NOMO-1 treated with dmso at 0.1 percent for 144 hours (cell line): ENCODE results near the gene PRELID1.

Experiments
- DNase-seq: peaks from one replicate; lab custom pipeline; 2025; ENCODE audit not compliant: unreplicated experiment; lab: John Stamatoyannopoulos, UW

The PRELID1 gene

DNA sequence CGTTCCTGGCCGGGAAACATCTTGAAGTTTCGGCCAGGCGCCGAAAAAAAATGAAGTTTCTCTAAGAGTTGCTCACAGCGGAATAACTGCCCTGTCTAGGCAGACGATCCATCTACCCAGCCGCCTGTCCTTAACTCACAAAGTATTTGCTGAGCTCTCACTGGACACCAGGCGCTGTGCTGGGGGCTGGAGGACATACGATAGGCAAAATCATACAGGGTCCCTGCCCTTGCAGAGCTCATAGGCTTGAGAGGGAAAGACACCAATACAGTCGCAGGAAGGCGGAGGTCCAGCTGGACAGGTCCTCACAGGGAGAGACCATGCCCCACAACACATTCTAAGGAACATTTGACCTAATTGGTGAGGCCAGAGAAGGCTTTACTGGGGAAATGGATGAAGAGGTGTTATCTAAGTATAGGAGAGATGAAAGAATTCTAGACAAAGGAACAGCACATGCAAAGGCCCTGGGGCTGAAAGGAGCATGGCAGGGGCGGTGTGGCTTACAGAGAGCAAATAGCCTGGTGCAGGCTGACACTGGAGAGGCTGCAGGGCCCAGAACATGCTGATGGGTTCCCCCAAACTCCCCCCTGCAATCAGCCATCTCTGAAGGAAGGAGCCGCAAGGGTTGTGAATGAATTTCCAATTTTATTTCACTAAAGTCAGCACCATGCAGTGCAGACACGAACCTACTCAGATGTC, 10.1 kb downstream of the PRELID1 start:
- DNase-seq: no peak

DNA sequence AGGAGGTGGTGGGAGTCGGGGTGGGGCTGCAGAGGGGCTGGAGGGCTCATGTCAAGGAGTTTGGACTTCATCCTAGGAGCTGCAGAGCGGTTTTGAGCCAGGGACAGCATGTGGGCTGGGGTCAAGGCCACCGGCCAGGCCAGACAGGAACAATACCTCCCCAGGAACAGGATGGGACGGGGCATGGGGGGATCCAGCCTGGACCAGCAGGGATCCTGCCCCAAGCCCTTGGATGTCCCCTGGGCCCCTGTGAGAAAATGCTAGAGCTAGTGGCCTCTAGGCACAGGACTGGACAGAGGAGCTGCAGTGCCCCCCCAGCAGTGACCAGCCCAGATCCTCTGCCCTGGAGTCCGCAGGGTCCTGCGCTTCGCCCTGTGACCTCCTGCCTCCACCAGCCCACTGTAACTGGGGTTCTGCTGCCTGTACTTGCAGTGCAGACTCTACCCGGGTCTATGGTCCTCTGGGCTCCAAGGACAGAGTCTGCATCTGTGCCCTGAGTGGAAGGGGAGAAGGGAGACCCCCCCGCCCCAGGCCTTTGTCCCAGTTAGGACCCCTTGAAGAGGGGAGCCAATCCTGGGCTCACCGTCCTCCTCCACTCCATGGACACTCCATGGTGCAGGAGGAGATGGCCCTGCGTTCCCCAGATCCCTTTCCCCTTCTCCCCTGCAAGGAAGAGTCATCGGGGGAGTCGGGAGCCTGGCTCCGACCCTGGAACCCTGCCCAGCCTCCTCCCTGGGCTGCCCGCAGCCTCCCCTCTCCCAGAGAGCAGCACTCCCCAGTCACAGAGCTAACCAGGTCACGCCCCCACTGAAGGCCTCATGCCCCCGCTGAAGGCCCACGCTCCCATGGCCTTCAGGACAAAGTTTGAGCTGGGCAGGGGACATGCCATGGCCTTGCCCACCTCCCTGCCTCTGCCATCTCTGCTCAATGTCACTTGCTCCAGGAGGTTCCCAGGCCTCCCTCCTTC, 11.1 kb downstream of the PRELID1 start:
- DNase-seq: no peak

GRCh38 chr5:177315411-177315810, 11.8 kb downstream of the PRELID1 start:
- no peak for DNase-seq

GRCh38 chr5:177316005-177316404, 12.4 kb downstream of the PRELID1 start:
- no peak for DNase-seq

DNA sequence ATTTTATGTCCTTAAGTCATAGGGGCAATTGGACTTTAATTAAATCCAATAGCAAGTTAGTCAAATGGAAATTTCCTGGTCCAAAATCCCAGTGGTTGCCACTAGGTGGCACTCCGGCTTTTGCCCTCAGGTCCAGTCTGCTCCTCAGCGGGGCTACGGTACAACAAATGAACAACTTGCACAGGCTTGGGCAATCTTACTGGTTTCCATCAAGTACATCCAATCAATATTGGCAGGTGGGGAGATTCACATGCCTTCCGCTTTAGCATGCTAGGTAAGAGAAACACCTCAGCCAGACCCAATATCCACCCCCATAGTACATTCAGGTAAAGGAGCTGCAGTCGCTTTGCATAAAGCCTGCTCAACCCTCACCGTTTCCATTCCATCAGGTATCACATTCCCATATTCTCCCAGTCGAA, 14.4 kb downstream of the PRELID1 start:
- peak; percentile 52 for DNase-seq

- DNase-seq: no peak
These were observed 16.5 kb downstream of the PRELID1 start for GRCh38 chr5:177319913-177320588.

DNA sequence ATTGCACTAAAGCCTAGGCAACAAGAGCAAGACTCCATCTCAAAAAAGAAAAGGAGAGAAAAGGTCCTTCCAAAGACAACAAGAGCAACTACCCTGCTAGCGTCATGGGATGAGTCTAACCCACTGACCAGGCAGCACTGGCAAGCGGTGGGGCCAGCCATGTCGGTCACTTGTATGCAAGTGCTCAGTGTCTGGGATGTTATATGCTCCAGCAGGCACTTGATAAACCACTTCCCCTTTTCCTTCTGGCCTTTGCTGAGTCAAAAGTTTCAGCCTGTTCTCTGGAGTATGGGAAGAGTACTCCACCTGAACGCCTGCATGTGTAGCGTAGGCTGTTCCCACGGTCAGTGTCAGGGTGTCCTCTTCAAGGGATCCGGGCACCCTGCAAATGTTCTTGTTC, 17.3 kb downstream of the PRELID1 start:
- DNase-seq: peak; percentile 37

GRCh38 chr5:177325868-177326381, 22.3 kb downstream of the PRELID1 start:
- no peak for DNase-seq

GRCh38 chr5:177327539-177328522, 24.2 kb downstream of the PRELID1 start:
- DNase-seq: no peak

DNA sequence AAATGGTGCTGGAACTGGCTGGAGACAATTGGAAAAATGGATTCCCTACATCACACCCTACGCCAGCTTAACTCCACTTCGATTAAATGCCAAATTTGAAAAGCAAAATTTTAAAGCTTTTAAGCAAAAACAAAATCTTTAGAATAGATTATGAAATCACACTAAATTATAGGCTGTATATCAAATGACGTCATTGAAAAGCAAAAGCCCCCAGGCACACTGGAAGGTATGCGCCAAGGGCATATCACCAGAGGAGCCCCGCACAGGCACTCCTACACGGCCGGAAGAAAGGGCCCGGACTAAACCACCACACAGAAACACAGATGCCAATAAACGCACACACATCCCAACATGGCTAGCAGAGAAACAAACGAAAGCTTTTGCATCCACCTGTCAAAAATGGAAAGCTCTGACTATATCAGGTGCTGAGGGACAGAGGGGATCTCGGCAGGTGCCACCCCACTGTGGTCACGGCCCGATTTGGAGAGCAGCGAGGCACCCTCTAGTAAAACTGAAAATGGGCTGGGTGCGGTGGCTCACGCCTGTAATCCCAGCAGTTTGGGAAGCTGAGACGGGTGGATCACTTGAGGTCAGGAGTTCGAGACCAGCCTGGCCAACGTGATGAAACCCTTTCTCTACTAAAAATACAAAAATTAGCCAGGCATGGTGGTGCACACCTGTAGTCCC, 25.1 kb downstream of the PRELID1 start:
- no peak for DNase-seq

DNA sequence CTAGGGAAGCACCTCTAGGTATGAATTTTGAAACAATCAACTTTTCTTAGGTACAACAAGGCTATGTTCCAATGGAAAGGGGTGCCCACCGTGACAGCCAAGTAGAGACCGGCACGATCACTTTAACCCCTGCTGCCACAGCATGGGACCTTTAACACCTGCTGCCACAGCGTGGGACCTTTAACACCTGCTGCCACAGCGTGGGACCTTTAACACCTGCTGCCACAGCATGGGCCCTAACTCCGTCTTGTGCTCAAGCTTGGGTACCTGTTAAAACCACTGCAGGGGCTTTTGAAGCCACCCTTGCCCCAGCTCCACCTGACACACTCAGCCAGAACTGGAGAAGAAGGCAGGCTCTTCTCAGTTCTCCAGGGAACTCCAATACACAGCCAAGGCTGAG, 26.3 kb downstream of the PRELID1 start:
- no peak for DNase-seq

DNA sequence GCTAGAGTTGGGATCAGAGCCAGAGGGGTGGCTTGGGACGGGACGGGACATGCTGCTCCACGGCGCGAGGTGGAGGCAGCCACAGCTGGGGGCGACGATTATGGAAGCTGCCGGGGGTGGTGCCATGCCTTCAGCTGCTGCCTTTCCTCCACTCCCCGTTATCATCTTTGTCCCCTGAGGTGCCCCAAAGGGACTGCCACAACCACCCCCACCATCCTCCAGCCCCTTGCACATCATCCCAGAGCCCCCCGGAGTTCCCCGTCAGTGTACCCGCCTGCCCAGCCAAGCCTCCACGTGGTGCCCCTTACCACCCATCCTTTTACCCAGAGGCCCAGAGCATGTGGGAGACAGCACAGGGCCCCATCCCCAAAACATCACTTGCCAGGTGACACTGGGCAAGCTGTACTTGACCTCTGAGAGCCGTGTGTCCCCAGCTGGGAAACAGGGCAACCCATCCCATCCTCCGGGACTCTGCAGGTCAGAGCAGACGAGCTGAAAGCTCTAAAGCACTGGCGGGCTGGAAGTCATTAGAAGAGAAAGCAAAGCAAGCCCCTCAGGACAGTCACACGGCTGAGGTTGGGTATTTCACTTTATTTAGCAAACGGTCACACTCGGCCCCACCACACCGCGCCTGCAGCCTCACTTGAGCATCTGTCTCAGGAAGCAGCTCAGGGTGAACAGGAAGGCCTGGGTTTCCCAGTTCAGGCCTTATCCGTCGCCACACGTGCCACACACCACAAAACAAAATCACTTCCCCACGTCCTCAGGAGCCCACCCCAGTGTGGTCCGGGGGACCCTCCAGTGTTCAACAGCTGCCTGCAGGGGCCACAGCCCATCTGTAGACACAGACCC, 27.6 kb downstream of the PRELID1 start:
- DNase-seq: no peak

DNA sequence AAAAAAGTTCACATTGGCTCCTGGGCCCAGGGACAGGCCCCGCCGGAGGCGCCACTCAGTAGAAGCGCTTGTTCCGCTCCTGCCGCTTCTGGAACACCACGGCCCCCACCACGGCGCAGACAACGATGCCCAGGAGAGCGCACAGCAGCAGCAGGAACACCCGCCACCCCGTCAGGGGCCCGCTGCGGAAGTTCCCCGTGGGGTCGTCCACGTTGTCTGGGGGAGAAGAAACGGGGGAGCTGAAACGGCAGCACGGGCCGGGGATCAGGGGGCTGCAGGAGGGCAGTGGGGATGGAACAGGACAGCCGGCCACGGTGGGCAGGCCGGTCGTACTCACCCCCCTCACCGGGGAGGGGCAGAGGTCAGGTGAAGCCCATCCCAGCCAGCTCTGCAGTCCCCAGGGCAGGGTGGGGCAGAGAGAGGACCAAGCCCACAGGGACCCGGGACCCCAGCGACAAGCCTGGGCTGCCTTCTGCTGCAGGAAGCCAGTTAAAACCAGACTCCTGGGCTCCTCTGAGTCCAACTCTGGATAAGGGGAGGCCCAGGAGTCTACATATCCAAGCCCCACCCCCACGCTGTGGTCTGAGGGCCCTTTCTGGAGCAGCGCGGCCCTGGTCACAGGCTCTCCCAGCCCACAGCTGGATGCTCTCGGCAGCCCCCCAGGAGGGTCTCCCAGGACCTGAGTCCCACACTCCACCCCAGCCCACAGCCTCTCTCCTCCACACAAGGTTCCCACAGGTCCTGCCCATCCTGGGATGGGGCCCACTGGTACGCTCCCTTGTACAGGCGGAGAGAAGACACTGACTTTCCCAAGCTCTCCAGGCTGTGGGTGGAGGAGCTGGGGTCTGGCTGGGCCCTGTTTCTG, 28.7 kb downstream of the PRELID1 start:
- DNase-seq: no peak

DNA sequence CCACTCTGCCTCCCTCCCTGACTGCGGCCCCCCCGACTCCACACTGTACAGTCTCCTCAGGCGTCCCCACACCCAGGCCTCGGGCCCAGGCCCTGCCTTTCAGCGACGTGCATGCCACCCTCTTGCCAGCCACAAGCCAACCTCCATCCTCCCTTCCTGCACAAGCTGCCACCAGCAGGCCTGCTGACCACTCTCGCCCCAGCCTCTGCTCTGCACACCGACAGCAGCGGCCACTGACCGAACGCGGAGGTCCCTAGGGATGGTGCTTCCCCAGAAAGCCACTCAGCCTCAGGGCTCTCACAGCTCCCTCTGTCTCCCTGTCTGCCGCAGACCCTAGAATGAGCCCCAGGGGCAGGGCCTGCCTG, 29.3 kb downstream of the PRELID1 start:
- DNase-seq: no peak

DNA sequence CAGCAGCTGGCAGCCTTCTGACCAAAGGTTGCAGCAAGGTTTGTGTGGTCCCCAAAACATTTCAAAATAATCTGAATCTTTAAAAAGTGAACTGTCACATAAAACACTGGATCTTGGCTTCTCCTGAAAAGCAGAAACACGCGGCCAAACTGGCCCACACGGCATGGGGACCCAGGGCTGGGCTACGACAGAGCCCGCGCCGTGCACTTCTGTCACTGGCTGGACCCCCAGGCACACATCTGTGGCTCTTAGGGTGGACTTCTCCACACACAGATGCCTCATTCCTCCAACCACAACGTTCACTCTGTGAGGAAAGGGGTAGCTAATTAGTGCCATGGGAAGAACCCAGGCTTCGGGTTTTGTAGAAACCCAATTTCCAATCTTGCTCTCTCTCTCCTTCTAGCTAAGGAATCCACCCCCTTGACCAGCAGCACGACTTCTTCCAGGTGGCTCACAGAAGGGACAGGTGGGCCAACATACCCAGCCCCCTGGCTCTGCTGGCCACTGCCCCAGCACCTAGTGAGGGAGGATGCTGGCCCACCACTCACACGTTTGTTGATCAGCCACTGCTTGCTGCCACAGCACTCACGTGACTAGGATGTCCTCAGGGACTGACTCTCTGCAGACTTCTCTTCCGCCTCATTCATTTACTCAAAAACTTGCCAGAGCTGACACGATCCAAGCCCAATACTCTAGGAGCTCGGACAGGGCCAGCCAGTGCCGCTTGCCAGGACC, 30.0 kb downstream of the PRELID1 start:
- no peak for DNase-seq

DNA sequence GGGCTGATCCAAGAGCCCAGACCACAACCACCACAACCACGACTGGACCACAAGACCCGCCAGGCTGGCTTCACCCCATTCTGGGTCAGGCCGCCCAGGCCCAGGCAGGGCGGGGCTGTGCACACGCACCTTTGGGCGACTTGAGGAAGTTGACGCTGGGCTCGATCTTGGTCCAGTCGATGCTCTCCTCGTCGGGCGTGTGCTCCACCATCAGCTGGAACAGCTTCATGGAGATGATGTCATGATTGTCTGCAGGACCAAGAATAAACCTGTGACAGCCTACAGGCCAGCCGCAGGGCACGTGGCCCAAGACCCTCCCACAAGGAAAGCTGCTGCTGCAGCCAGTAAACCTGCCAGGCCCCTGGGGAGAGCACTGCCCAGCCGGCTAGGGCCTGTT, 30.6 kb downstream of the PRELID1 start:
- DNase-seq: no peak
